GOT3 (cell line): Measurements from ENCODE around the gene DGCR6.
"Not testable (repeated sequence)": the region's sequence is repeated elsewhere in the genome, so short reads cannot be mapped to it uniquely, and the experiment has no call there.

ENCODE experiments used
- DNase-seq: peaks from one replicate; lab custom pipeline; 2025; ENCODE audit warnings: mixed read lengths; lab: John Stamatoyannopoulos, UW

Gene DGCR6

GRCh38 chr22:18905540-18906409, at the start of gene DGCR6:
DGCR6 (plus strand) TSS chr22:18906320; CDS start chr22:18906375, 55 bp downstream.
- DNase-seq: no peak

- not testable (repeated sequence) for DNase-seq
These were observed 46.8 kb upstream of the DGCR6 start for GRCh38 chr22:18859314-18859713.

GRCh38 chr22:18881260-18881659, 24.9 kb upstream of the DGCR6 start:
- DNase-seq: not testable (repeated sequence)

GRCh38 chr22:18884465-18884864, 21.7 kb upstream of the DGCR6 start:
- not testable (repeated sequence) for DNase-seq

GRCh38 chr22:18888115-18888514, 18.0 kb upstream of the DGCR6 start:
- no peak for DNase-seq

GRCh38 chr22:18890510-18891192, 15.5 kb upstream of the DGCR6 start:
- DNase-seq: not testable (repeated sequence)

- not testable (repeated sequence) for DNase-seq
These were observed 12.3 kb upstream of the DGCR6 start for GRCh38 chr22:18893775-18894174.

GRCh38 chr22:18896037-18896657, 10.0 kb upstream of the DGCR6 start:
- not testable (repeated sequence) for DNase-seq

GRCh38 chr22:18906410-18906745, 258 bp downstream of the DGCR6 start:
- DNase-seq: not testable (repeated sequence)

- no peak for DNase-seq
These were observed 776 bp downstream of the DGCR6 start for GRCh38 chr22:18906896-18907295.

GRCh38 chr22:18909556-18909955, 3.4 kb downstream of the DGCR6 start:
- no peak for DNase-seq

- not testable (repeated sequence) for DNase-seq
These were observed 5.4 kb downstream of the DGCR6 start for GRCh38 chr22:18911535-18911934.

- DNase-seq: not testable (repeated sequence)
These were observed 6.3 kb downstream of the DGCR6 start for GRCh38 chr22:18912264-18912946.

GRCh38 chr22:18914558-18914957, 8.4 kb downstream of the DGCR6 start:
- DNase-seq: not testable (repeated sequence)

- not testable (repeated sequence) for DNase-seq
These were observed 9.4 kb downstream of the DGCR6 start for GRCh38 chr22:18915550-18915949.

GRCh38 chr22:18917818-18918217, 11.7 kb downstream of the DGCR6 start:
- DNase-seq: not testable (repeated sequence)

- DNase-seq: not testable (repeated sequence)
These were observed 14.3 kb downstream of the DGCR6 start for GRCh38 chr22:18920257-18920902.

- DNase-seq: no peak
These were observed 19.4 kb downstream of the DGCR6 start for GRCh38 chr22:18925368-18926064.

GRCh38 chr22:18927020-18927419, 20.9 kb downstream of the DGCR6 start:
- DNase-seq: no peak

GRCh38 chr22:18927573-18927972, 21.5 kb downstream of the DGCR6 start:
- no peak for DNase-seq

- DNase-seq: no peak
These were observed 23.3 kb downstream of the DGCR6 start for GRCh38 chr22:18929459-18929858.
